ENCODE results near the gene GATAD2A.
"Not testable (repeated sequence)": the region's sequence is repeated elsewhere in the genome, so short reads cannot be mapped to it uniquely, and the experiment has no call there.

Gene GATAD2A

GRCh38 chr19:19388568-19389555, 16.6 kb upstream of the GATAD2A start:
- no peak for DNase-seq

GRCh38 chr19:19389683-19390082, 15.8 kb upstream of the GATAD2A start:
- not testable (repeated sequence) for DNase-seq

GRCh38 chr19:19394333-19394732, 11.1 kb upstream of the GATAD2A start:
- DNase-seq = not testable (repeated sequence)

GRCh38 chr19:19399733-19400433, 5.6 kb upstream of the GATAD2A start:
- no peak for DNase-seq

GRCh38 chr19:19402656-19403372, 2.7 kb upstream of the GATAD2A start:
- no peak for DNase-seq

GRCh38 chr19:19403373-19403901, 2.0 kb upstream of the GATAD2A start:
- no peak for DNase-seq

GRCh38 chr19:19405971-19406877, 749 bp downstream of the GATAD2A start:
- no peak for DNase-seq

- no peak for DNase-seq
Measured at GRCh38 chr19:19406878-19407632, 1.6 kb downstream of the GATAD2A start.

GRCh38 chr19:19407633-19407930, 2.1 kb downstream of the GATAD2A start:
- DNase-seq = no peak

GRCh38 chr19:19409205-19409604, 3.7 kb downstream of the GATAD2A start:
- no peak for DNase-seq

GRCh38 chr19:19409631-19410030, 4.2 kb downstream of the GATAD2A start:
- no peak for DNase-seq

GRCh38 chr19:19410553-19411550, 5.4 kb downstream of the GATAD2A start:
- no peak for DNase-seq

GRCh38 chr19:19416280-19416679, 10.8 kb downstream of the GATAD2A start:
- DNase-seq = no peak

- no peak for DNase-seq
Measured at GRCh38 chr19:19417046-19417445, 11.6 kb downstream of the GATAD2A start.

GRCh38 chr19:19417628-19418245, 12.3 kb downstream of the GATAD2A start:
- no peak for DNase-seq

GRCh38 chr19:19418555-19419260, 13.2 kb downstream of the GATAD2A start:
- no peak for DNase-seq

- DNase-seq = no peak
Measured at GRCh38 chr19:19420570-19421298, 15.3 kb downstream of the GATAD2A start.

GRCh38 chr19:19421299-19421696, 15.8 kb downstream of the GATAD2A start:
- DNase-seq = no peak
